COLO829 (cell line): ENCODE data around the gene ELAVL2.

Source experiments
- DNase-seq: peaks from one replicate; pipeline ENCODE4 v3.0.0; 2012; ENCODE audit warnings: low spot score

ELAVL2 gene

GRCh38 chr9:23769307-23769935 is 56.6 kb downstream of the ELAVL2 start:
- peak; percentile 1 for DNase-seq

- DNase-seq = no peak
These were observed 57.2 kb downstream of the ELAVL2 start for GRCh38 chr9:23768861-23769260.

- DNase-seq = no peak
These were observed 59.4 kb downstream of the ELAVL2 start for GRCh38 chr9:23766613-23767012.

- no peak for DNase-seq
These were observed 60.5 kb downstream of the ELAVL2 start for GRCh38 chr9:23765561-23765960.

GRCh38 chr9:23764219-23764618 is 61.8 kb downstream of the ELAVL2 start:
- no peak for DNase-seq

GRCh38 chr9:23754551-23754950 is 71.5 kb downstream of the ELAVL2 start:
- no peak for DNase-seq

- DNase-seq = no peak
These were observed 73.2 kb downstream of the ELAVL2 start for GRCh38 chr9:23752859-23753258.

- DNase-seq = no peak
These were observed 74.4 kb downstream of the ELAVL2 start for GRCh38 chr9:23751633-23752032.

- DNase-seq = no peak
These were observed 75.2 kb downstream of the ELAVL2 start for GRCh38 chr9:23750808-23751207.

- no peak for DNase-seq
These were observed 78.7 kb downstream of the ELAVL2 start for GRCh38 chr9:23747088-23748075.

- no peak for DNase-seq
These were observed 79.7 kb downstream of the ELAVL2 start for GRCh38 chr9:23746317-23746716.

GRCh38 chr9:23743036-23743435 is 83.0 kb downstream of the ELAVL2 start:
- DNase-seq = no peak

GRCh38 chr9:23741351-23741750 is 84.7 kb downstream of the ELAVL2 start:
- DNase-seq = no peak

- no peak for DNase-seq
These were observed 85.5 kb downstream of the ELAVL2 start for GRCh38 chr9:23740531-23740930.

- DNase-seq = no peak
These were observed 86.3 kb downstream of the ELAVL2 start for GRCh38 chr9:23739753-23740152.

- no peak for DNase-seq
These were observed 89.7 kb downstream of the ELAVL2 start for GRCh38 chr9:23736293-23736692.

- no peak for DNase-seq
These were observed 92.5 kb downstream of the ELAVL2 start for GRCh38 chr9:23733495-23734078.

GRCh38 chr9:23731353-23731752 is 94.7 kb downstream of the ELAVL2 start:
- DNase-seq = no peak

GRCh38 chr9:23730364-23730763 is 95.7 kb downstream of the ELAVL2 start:
- DNase-seq = no peak

GRCh38 chr9:23728736-23729135 is 97.3 kb downstream of the ELAVL2 start:
- DNase-seq = no peak

- no peak for DNase-seq
These were observed 100.6 kb downstream of the ELAVL2 start for GRCh38 chr9:23725279-23725946.

- DNase-seq = no peak
These were observed 102.4 kb downstream of the ELAVL2 start for GRCh38 chr9:23723672-23724071.
